GM23248 (cell line): ENCODE results near the gene CCDC91. TPM values are rescaled to one million over a fixed set of nuclear protein-coding genes. Genes with fewer than 3 reads are reported as not detected.
A peak's percentile ranks its signal among the peaks of the same experiment; 100 is the strongest.

Experiments
- DNase-seq: peaks from one replicate; pipeline ENCODE4 v3.0.0-alpha.2; 2015
- H2AFZ ChIP-seq: fragments of 200-600 bp; sonication (generic); 2 replicates; pipeline ENCODE4 v1.6.1; 2016; ENCODE audit warnings: antibody characterized with exemption
- H3F3A ChIP-seq: fragments of 200-600 bp; sonication (generic); 2 replicates; pipeline ENCODE4 v1.6.1; 2016; ENCODE audit warnings: mild to moderate bottlenecking, antibody characterized with exemption, mixed run types; ENCODE audit not compliant: insufficient read depth
- H3K27ac ChIP-seq: fragments of 200-600 bp; sonication (generic); 2 replicates; pipeline ENCODE4 v1.5.1; 2016; ENCODE audit warnings: mild to moderate bottlenecking
- H3K27me3 ChIP-seq: fragments of 200-600 bp; sonication (generic); replicated peaks from 2 replicates; pipeline ENCODE4 v1.6.1; 2016; ENCODE audit warnings: mild to moderate bottlenecking; ENCODE audit not compliant: insufficient read depth
- H3K36me3 ChIP-seq: fragments of 200-600 bp; sonication (generic); 2 replicates; pipeline ENCODE4 v1.6.1; 2016; ENCODE audit warnings: low read depth, mild to moderate bottlenecking
- H3K4me1 ChIP-seq: fragments of 200-600 bp; sonication (generic); 2 replicates; pipeline ENCODE4 v1.6.1; 2016; ENCODE audit warnings: mild to moderate bottlenecking; ENCODE audit not compliant: insufficient read depth
- H3K4me2 ChIP-seq: fragments of 200-600 bp; sonication (generic); one replicate; pipeline ENCODE4 v1.6.1; 2016; ENCODE audit warnings: mild to moderate bottlenecking; ENCODE audit not compliant: unreplicated experiment
- H3K4me3 ChIP-seq: fragments of 200-600 bp; sonication (generic); 2 replicates; pipeline ENCODE4 v1.5.1; 2016; ENCODE audit warnings: mild to moderate bottlenecking
- H3K79me2 ChIP-seq: fragments of 200-600 bp; sonication (generic); 2 replicates; pipeline ENCODE4 v1.6.1; 2016; ENCODE audit warnings: mild to moderate bottlenecking; ENCODE audit not compliant: insufficient read depth
- H3K9ac ChIP-seq: fragments of 200-600 bp; sonication (generic); 2 replicates; pipeline ENCODE4 v1.6.1; 2016; ENCODE audit warnings: mild to moderate bottlenecking
- H3K9me2 ChIP-seq: fragments of 200-600 bp; sonication (generic); 2 replicates; pipeline ENCODE4 v1.6.1; 2016; ENCODE audit warnings: mixed run types, mild to moderate bottlenecking, moderate library complexity; ENCODE audit not compliant: insufficient read depth
- H3K9me3 ChIP-seq: fragments of 200-600 bp; sonication (generic); one replicate; pipeline ENCODE4 v1.6.1; 2017; ENCODE audit warnings: low read depth
- H4K20me1 ChIP-seq: fragments of 200-600 bp; sonication (generic); 2 replicates; pipeline ENCODE4 v1.6.0; 2016; ENCODE audit not compliant: insufficient read depth
- EZH2 ChIP-seq: fragments of 200-600 bp; sonication (generic); IDR thresholded peaks from 2 replicates; pipeline ENCODE4 v1.6.1; 2018; ENCODE audit warnings: antibody characterized with exemption, mild to moderate bottlenecking; ENCODE audit not compliant: insufficient read depth, poor library complexity, severe bottlenecking
- EZH2phosphoT487 ChIP-seq: fragments of 200-600 bp; sonication (generic); IDR thresholded peaks from 2 replicates; pipeline ENCODE4 v1.6.1; 2018; ENCODE audit warnings: antibody characterized with exemption, moderate library complexity, mild to moderate bottlenecking, low read depth; ENCODE audit not compliant: insufficient read depth
- WGBS, 2 experiments: methylation state at CpG; one replicate each; pipeline ENCODE4 v1.1.6; 2015 to 2017; ENCODE audit warnings: low lambda C conversion rate in 2 of 2, low coverage in 1 of 2; ENCODE audit errors: missing lambda C conversion rate in 2 of 2; 5-methylcytosine and 5-hydroxymethylcytosine counted together
- in situ Hi-C: fragments of 300-500 bp; cut with MboI; formaldehyde crosslinking; loops from 2 replicates; pipeline ENCODE4 v1.15.0; 2020
- polyA plus RNA-seq: library from polyadenylated mRNA; unstranded; fragments of >200 nt; fragmentation: Nextera tagmentation; extraction: Ambion mirVana; gene quantifications from 2 replicates; pipeline ENCODE4 v1.2.1, GENCODE V29; 2016
- total RNA-seq: library from RNA; depleted of rRNA; stranded (reverse); fragments of >200 nt; shearing (Covaris generic); gene quantifications from 2 replicates; pipeline ENCODE4 v1.2.3, GENCODE V29; 2014

Gene CCDC91
- total and polyA plus RNA-seq, 2 experiments from 2014 or later, result 17.2 to 31.5 TPM

DNA sequence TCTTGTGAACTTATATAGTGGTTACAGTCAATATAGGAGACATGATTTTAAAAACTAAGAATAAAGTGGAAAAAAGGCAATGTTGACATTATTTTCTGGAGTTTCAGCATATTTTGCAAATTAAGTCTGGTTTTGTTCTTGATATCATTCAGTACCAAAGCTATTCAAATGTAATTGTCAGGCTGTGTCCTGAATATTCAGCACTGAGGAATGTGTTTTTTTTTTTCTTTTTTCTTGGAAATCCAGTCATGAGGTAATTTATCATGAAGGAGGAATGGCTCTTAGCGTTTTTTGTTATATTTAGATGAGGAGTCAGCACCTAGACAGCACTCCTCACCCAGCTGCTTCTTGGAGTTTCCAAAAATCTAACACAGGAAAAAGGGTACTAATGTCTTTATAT is 225.5 kb downstream of the CCDC91 start:
- no peak overlapping the region for H3K9ac ChIP-seq
- peak; percentile 89 for DNase-seq
- no peak overlapping the region for H3K4me3 ChIP-seq
- H2AFZ ChIP-seq, result no peak overlapping the region
- WGBS, 2 experiments, result 0% methylated on average over 1 of the region's 1 CpG
- peaks cover 21% of the 10 kb centered on the region for H3K4me1 ChIP-seq
- no peaks in the 10 kb centered on the region for H3K36me3 ChIP-seq
- peak overlapping the region; percentile 52 for H3K4me2 ChIP-seq
- peaks cover 5% of the 10 kb centered on the region; the same call in 1 of the 2 replicates for H3F3A ChIP-seq
- in situ Hi-C loops, result no loop called here
- TF ChIP-seq EZH2phosphoT487 (no peak), EZH2 (no peak)
- H3K27ac ChIP-seq, result peak overlapping the region; percentile 19; the same call in 1 of the 2 replicates
- no peaks in the 10 kb centered on the region for H3K79me2 ChIP-seq
- H4K20me1 ChIP-seq, result no peaks in the 10 kb centered on the region
- no peaks in the 10 kb centered on the region for H3K27me3 ChIP-seq
- no peaks in the 10 kb centered on the region; the same call in 1 of the 2 replicates for H3K9me2 ChIP-seq
- H3K9me3 ChIP-seq, result no peaks in the 10 kb centered on the region

DNA sequence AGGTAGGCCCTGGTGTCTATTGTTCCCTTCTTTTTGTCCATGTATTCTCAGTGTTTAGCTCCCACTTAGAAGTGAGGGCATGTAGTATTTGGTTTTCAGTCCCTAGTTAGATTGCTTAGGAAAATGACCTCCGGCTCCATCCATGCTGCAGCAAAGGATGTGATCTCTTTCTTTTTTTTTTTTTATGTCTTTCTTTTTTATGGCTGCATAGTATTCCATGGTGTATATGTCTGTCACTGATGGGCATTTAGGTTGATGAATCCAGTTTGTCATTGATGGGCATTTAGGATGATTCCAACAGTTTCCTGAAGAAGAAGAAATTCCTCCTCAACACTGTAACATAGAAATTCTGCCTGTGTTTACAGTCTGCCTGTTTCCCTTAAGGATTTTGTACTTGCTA is 231.1 kb downstream of the CCDC91 start:
- no peaks in the 10 kb centered on the region for H3K9me3 ChIP-seq
- no peaks in the 10 kb centered on the region for H3K36me3 ChIP-seq
- no peaks in the 10 kb centered on the region for H3K79me2 ChIP-seq
- no peak overlapping the region for H2AFZ ChIP-seq
- no peak overlapping the region for H3K27ac ChIP-seq
- TF ChIP-seq EZH2, result no peak
- no peak for TF ChIP-seq EZH2phosphoT487
- no peak overlapping the region for H3K9ac ChIP-seq
- H3K4me2 ChIP-seq, result no peak overlapping the region
- in situ Hi-C loops, result no loop called here
- H3F3A ChIP-seq, result peaks cover 2% of the 10 kb centered on the region; the same call in 1 of the 2 replicates
- no peaks in the 10 kb centered on the region for H3K27me3 ChIP-seq
- no peaks in the 10 kb centered on the region; the same call in 1 of the 2 replicates for H3K9me2 ChIP-seq
- H4K20me1 ChIP-seq, result no peaks in the 10 kb centered on the region
- no peak for DNase-seq
- peaks cover 3% of the 10 kb centered on the region; the same call in 1 of the 2 replicates for H3K4me1 ChIP-seq
- WGBS, 2 experiments, result 92 to 94% methylated on average over 1 of the region's 1 CpG
- H3K4me3 ChIP-seq, result no peak overlapping the region

DNA sequence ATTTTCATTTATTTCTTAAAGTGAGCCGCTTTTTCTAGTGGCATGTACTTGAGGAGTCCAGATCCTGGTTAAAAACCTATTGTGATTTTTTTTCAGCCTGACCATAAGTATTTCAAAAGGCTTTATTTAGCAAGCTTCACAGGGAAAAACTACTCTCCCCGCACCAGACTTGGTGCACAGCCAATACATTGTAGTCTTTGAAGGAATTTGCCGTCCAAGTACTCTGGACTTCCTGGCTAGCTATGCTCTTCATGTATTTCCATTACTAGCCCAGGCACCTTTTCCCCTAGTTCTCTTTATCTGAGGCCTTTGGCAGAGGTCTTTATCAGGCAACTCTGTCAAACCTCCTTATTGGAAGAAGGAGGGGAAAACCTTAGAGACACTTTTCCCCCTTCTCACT is 234.7 kb downstream of the CCDC91 start:
- DNase-seq, result no peak
- Histone ChIP-seq H3K9me2 (no peaks in the 10 kb centered on the region), H3F3A (no peaks in the 10 kb centered on the region), H3K36me3 (no peaks in the 10 kb centered on the region), H4K20me1 (no peaks in the 10 kb centered on the region), H3K9ac (no peak overlapping the region), H3K27ac (no peak overlapping the region), H3K9me3 (no peaks in the 10 kb centered on the region), H3K4me1 (no peaks in the 10 kb centered on the region), H3K4me3 (no peak overlapping the region), H3K27me3 (no peaks in the 10 kb centered on the region), H3K4me2 (no peak overlapping the region), H3K79me2 (no peaks in the 10 kb centered on the region), H2AFZ (no peak overlapping the region)
- in situ Hi-C loops, result no loop called here
- TF ChIP-seq EZH2 (no peak), EZH2phosphoT487 (no peak)
- WGBS, 2 experiments, result 97 to 100% methylated on average over 3 of the region's 3 CpGs

DNA sequence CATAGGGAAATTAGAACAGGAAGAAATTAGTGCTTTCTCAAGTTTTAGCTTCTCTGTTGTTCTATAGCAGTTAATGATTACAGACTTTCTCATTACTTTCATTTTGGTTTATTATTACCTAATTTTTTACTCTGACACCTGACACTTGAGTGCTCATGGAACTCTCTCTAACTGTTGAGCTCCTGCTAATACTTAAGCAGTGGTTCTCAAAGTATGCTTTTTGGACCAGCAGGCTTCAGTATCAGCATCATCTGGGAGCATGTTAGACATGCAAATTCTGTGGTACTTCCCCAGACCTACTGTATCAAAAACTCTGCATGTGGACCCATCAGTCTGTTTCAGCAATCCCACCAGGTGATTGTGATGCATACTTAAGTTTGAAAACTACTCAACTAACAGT is 235.3 kb downstream of the CCDC91 start:
- H3K4me2 ChIP-seq, result no peak overlapping the region
- DNase-seq, result no peak
- no peak overlapping the region for H3K27ac ChIP-seq
- H3F3A ChIP-seq, result no peaks in the 10 kb centered on the region
- H2AFZ ChIP-seq, result no peak overlapping the region
- in situ Hi-C loops, result no loop called here
- no peaks in the 10 kb centered on the region for H3K9me2 ChIP-seq
- no peaks in the 10 kb centered on the region for H3K9me3 ChIP-seq
- H3K79me2 ChIP-seq, result no peaks in the 10 kb centered on the region
- H3K36me3 ChIP-seq, result no peaks in the 10 kb centered on the region
- no peaks in the 10 kb centered on the region for H3K27me3 ChIP-seq
- no peaks in the 10 kb centered on the region for H4K20me1 ChIP-seq
- TF ChIP-seq EZH2phosphoT487, result no peak
- TF ChIP-seq EZH2, result no peak
- no peaks in the 10 kb centered on the region for H3K4me1 ChIP-seq
- no peak overlapping the region for H3K4me3 ChIP-seq
- no peak overlapping the region for H3K9ac ChIP-seq

DNA sequence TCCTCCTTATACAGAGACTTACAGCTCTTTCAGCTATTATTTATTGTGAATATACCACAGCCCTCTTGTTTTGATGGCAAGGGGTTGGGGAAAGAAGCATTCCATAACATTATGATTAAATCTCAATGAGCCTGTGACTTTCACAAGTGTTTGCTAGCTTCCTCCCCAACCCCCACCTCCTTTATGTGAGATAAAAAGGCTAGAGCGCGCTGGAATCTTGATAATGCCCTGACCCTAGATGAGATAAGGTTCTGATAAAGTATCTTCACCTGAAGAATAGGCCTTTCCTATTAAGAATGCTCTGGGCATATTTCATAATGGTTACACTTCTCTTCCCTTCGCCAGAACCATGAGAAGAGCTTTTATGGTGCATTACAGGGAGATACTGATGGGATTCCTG is 236.8 kb downstream of the CCDC91 start:
- no peaks in the 10 kb centered on the region for H4K20me1 ChIP-seq
- H3K79me2 ChIP-seq, result no peaks in the 10 kb centered on the region
- H3K27ac ChIP-seq, result no peak overlapping the region
- H2AFZ ChIP-seq, result no peak overlapping the region
- H3K9ac ChIP-seq, result no peak overlapping the region
- 97 to 100% methylated on average over 3 of the region's 3 CpGs for WGBS, 2 experiments
- in situ Hi-C loops, result no loop called here
- H3K9me3 ChIP-seq, result no peaks in the 10 kb centered on the region
- H3K27me3 ChIP-seq, result no peaks in the 10 kb centered on the region
- no peak overlapping the region for H3K4me2 ChIP-seq
- no peaks in the 10 kb centered on the region for H3K36me3 ChIP-seq
- no peak overlapping the region for H3K4me3 ChIP-seq
- H3F3A ChIP-seq, result no peaks in the 10 kb centered on the region
- H3K9me2 ChIP-seq, result no peaks in the 10 kb centered on the region
- TF ChIP-seq EZH2phosphoT487, result no peak
- TF ChIP-seq EZH2, result no peak
- no peaks in the 10 kb centered on the region for H3K4me1 ChIP-seq
- DNase-seq, result no peak
